Measurements from ENCODE around the gene SPATA3.

Gene SPATA3

GRCh38 chr2:231051116-231051515, 55.2 kb downstream of the SPATA3 start:
- Histone ChIP-seq H3K27me3 (ENCODE audit: control insufficient read depth, low read length) (peaks cover 36% of the 10 kb centered on the region), H3K4me2 (ENCODE audit: low read length) (no peak overlapping the region), H3K79me2 (ENCODE audit: control insufficient read depth, low read length) (no peaks in the 10 kb centered on the region), H3F3A (ENCODE audit: control insufficient read depth, insufficient read depth) (no peaks in the 10 kb centered on the region), H3K9me3 (ENCODE audit: control insufficient read depth, insufficient read depth, low read length) (no peaks in the 10 kb centered on the region), H3K27ac (ENCODE audit: low read depth, low read length) (no peak overlapping the region), H3K4me1 (ENCODE audit: control insufficient read depth, low read length) (peaks cover 18% of the 10 kb centered on the region), H3K9me2 (replicated peaks; ENCODE audit: control insufficient read depth, low read length) (no peaks in the 10 kb centered on the region), H4K20me1 (ENCODE audit: control insufficient read depth, insufficient read depth, low read depth, low read length) (no peaks in the 10 kb centered on the region), H3K4me3 (ENCODE audit: low read length) (no peak overlapping the region), H3K36me3 (ENCODE audit: control insufficient read depth, low read length) (no peaks in the 10 kb centered on the region)
- no peak for TF ChIP-seq EZH2phosphoT487 (IDR thresholded peaks at IDR 0.05; ENCODE audit: borderline replicate concordance, low read length)
- TF ChIP-seq, protein P1, sequence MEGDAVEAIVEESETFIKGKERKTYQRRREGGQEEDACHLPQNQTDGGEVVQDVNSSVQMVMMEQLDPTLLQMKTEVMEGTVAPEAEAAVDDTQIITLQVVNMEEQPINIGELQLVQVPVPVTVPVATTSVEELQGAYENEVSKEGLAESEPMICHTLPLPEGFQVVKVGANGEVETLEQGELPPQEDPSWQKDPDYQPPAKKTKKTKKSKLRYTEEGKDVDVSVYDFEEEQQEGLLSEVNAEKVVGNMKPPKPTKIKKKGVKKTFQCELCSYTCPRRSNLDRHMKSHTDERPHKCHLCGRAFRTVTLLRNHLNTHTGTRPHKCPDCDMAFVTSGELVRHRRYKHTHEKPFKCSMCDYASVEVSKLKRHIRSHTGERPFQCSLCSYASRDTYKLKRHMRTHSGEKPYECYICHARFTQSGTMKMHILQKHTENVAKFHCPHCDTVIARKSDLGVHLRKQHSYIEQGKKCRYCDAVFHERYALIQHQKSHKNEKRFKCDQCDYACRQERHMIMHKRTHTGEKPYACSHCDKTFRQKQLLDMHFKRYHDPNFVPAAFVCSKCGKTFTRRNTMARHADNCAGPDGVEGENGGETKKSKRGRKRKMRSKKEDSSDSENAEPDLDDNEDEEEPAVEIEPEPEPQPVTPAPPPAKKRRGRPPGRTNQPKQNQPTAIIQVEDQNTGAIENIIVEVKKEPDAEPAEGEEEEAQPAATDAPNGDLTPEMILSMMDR (IDR thresholded peaks at IDR 0.05; ENCODE audit: low read depth, low read length, poor library complexity, severe bottlenecking), result no peak

- Histone ChIP-seq H3K9me2 (replicated peaks; ENCODE audit: control insufficient read depth, low read length) (no peaks in the 10 kb centered on the region), H3K27ac (ENCODE audit: low read depth, low read length) (no peak overlapping the region), H3K4me2 (ENCODE audit: low read length) (peak overlapping the region; percentile 96), H3K27me3 (ENCODE audit: control insufficient read depth, low read length) (peaks cover 30% of the 10 kb centered on the region), H3F3A (ENCODE audit: control insufficient read depth, insufficient read depth) (no peaks in the 10 kb centered on the region), H3K36me3 (ENCODE audit: control insufficient read depth, low read length) (0 out of 2 replicates have a peak, but pooled peaks cover 3% of the 10 kb centered on the region), H4K20me1 (ENCODE audit: control insufficient read depth, insufficient read depth, low read depth, low read length) (peaks cover 4% of the 10 kb centered on the region; the same call in 1 of the 2 replicates), H3K4me3 (ENCODE audit: low read length) (peak overlapping the region; percentile 87), H3K9me3 (ENCODE audit: control insufficient read depth, insufficient read depth, low read length) (no peaks in the 10 kb centered on the region), H3K79me2 (ENCODE audit: control insufficient read depth, low read length) (peaks cover 11% of the 10 kb centered on the region), H3K4me1 (ENCODE audit: control insufficient read depth, low read length) (peaks cover 23% of the 10 kb centered on the region)
- TF ChIP-seq EZH2phosphoT487 (IDR thresholded peaks at IDR 0.05; ENCODE audit: borderline replicate concordance, low read length), result no peak
- TF ChIP-seq, protein P1 (IDR thresholded peaks at IDR 0.05; ENCODE audit: low read depth, low read length, poor library complexity, severe bottlenecking), result peak; percentile 97
Measured at GRCh38 chr2:231052494-231053451, 56.9 kb downstream of the SPATA3 start.

DNA sequence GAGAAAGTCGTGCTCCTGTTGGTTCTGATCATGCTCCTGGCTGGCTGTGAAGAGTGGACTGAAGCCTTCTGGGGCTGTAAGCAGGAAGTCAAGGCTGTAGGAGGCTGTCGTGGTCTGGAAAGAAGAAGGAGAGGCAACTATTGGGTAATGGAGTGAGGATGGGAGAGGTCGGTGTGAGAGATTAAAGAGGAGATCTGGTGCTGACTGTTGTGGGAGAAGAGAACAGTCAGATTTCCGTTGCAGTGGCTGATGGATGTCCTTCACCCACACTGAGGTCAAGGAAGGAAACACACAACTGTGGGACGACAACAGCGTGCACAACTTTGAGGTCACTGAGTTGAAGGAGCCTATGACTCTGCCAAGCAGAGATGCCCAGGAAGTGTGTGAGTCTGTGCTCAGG, 57.9 kb downstream of the SPATA3 start:
- H3K27ac ChIP-seq (ENCODE audit: low read depth, low read length), result no peak overlapping the region
- peaks cover 12% of the 10 kb centered on the region; the same call in 1 of the 2 replicates for H4K20me1 ChIP-seq (ENCODE audit: control insufficient read depth, insufficient read depth, low read depth, low read length)
- H3K4me2 ChIP-seq (ENCODE audit: low read length), result no peak overlapping the region
- no peak for TF ChIP-seq EZH2phosphoT487 (IDR thresholded peaks at IDR 0.05; ENCODE audit: borderline replicate concordance, low read length)
- TF ChIP-seq, protein P1 (IDR thresholded peaks at IDR 0.05; ENCODE audit: low read depth, low read length, poor library complexity, severe bottlenecking), result no peak
- no peak overlapping the region for H3K4me3 ChIP-seq (ENCODE audit: low read length)
- H3K9me2 ChIP-seq (replicated peaks; ENCODE audit: control insufficient read depth, low read length), result no peaks in the 10 kb centered on the region
- H3K79me2 ChIP-seq (ENCODE audit: control insufficient read depth, low read length), result peaks cover 22% of the 10 kb centered on the region
- peaks cover 24% of the 10 kb centered on the region for H3K27me3 ChIP-seq (ENCODE audit: control insufficient read depth, low read length)
- no peaks in the 10 kb centered on the region for H3K9me3 ChIP-seq (ENCODE audit: control insufficient read depth, insufficient read depth, low read length)
- H3K4me1 ChIP-seq (ENCODE audit: control insufficient read depth, low read length), result peaks cover 33% of the 10 kb centered on the region
- H3K36me3 ChIP-seq (ENCODE audit: control insufficient read depth, low read length), result peaks cover 8% of the 10 kb centered on the region; the same call in 1 of the 2 replicates
- no peaks in the 10 kb centered on the region for H3F3A ChIP-seq (ENCODE audit: control insufficient read depth, insufficient read depth)

All from DOHH2 (cell line).